OCI-LY7 (cell line): Measurements from ENCODE around the gene NLRP13. TPM values are rescaled to one million over a fixed set of nuclear protein-coding genes. Genes with fewer than 3 reads are reported as not detected.
"Not testable (repeated sequence)": the region's sequence is repeated elsewhere in the genome, so short reads cannot be mapped to it uniquely, and the experiment has no call there.

Experiments used
- BruUV-seq: library from RNA; stranded (reverse); fragments of 400-500 nt; replicated peaks from 2 replicates; lab custom pipeline; 2021; lab: Mats Ljungman, UMichigan
- CTCF ChIA-PET: fragments of 300-600 bp; sonication (Branson Sonifier 250); formaldehyde crosslinking; loops from one replicate; lab custom pipeline; 2022; ENCODE audit warnings: antibody characterized with exemption; ENCODE audit not compliant: unreplicated experiment; lab: Charles Lee
- POLR2A ChIA-PET: fragments of 300-600 bp; sonication (Branson Sonifier 250); formaldehyde crosslinking; loops from one replicate; lab custom pipeline; 2022; ENCODE audit warnings: antibody characterized with exemption; lab: Charles Lee
- DNase-seq: peaks from one replicate; pipeline ENCODE4 v3.0.0-alpha.2; 2015; ENCODE audit warnings: low spot score
- H2AFZ ChIP-seq: fragments of 200-600 bp; sonication (generic), shearing (Covaris generic); 2 replicates; pipeline ENCODE4 v1.6.1; 2014; ENCODE audit warnings: mild to moderate bottlenecking, antibody characterized with exemption, low read length, moderate library complexity
- H3K27ac ChIP-seq: fragments of 200-600 bp; sonication (generic); 2 replicates; pipeline ENCODE4 v1.5.1; 2014; ENCODE audit warnings: mixed run types, low read depth, mild to moderate bottlenecking, moderate library complexity, low read length, inconsistent platforms; ENCODE audit not compliant: poor library complexity, severe bottlenecking
- H3K36me3 ChIP-seq: fragments of 200-600 bp; sonication (generic); 2 replicates; pipeline ENCODE4 v1.6.1; 2014; ENCODE audit warnings: mild to moderate bottlenecking, antibody characterized with exemption, low read length, moderate library complexity, mixed read lengths; ENCODE audit not compliant: insufficient read depth
- H3K4me1 ChIP-seq: fragments of 200-600 bp; sonication (generic); 2 replicates; pipeline ENCODE4 v1.5.1; 2014; ENCODE audit warnings: mild to moderate bottlenecking, low read length; ENCODE audit not compliant: insufficient read depth, poor library complexity, severe bottlenecking
- H3K4me2 ChIP-seq: fragments of 200-600 bp; sonication (generic); 2 replicates; pipeline ENCODE4 v1.6.1; 2014; ENCODE audit warnings: mild to moderate bottlenecking, low read length
- H3K4me3 ChIP-seq: fragments of 200-600 bp; sonication (generic); 2 replicates; pipeline ENCODE4 v1.5.1; 2014; ENCODE audit warnings: mild to moderate bottlenecking, low read depth, low read length; ENCODE audit not compliant: poor library complexity, severe bottlenecking
- H3K79me2 ChIP-seq: fragments of 200-600 bp; sonication (generic); 2 replicates; pipeline ENCODE4 v1.6.1; 2016; ENCODE audit warnings: low read depth, mild to moderate bottlenecking, low read length, moderate library complexity, mixed read lengths; ENCODE audit not compliant: insufficient read depth
- H3K9me2 ChIP-seq: fragments of 200-600 bp; sonication (generic); 2 replicates; pipeline ENCODE4 v1.6.1; 2016; ENCODE audit warnings: mild to moderate bottlenecking, low read length, mixed read lengths; ENCODE audit not compliant: insufficient read depth
- H3K9me3 ChIP-seq: fragments of 200-600 bp; sonication (generic); 2 replicates; pipeline ENCODE4 v1.6.1; 2014; ENCODE audit warnings: mild to moderate bottlenecking, mixed run types, low read length, mixed read lengths
- H4K20me1 ChIP-seq: fragments of 200-600 bp; sonication (generic); 2 replicates; pipeline ENCODE4 v1.6.1; 2014; ENCODE audit warnings: mild to moderate bottlenecking, antibody characterized with exemption, low read length, moderate library complexity, mixed read lengths; ENCODE audit not compliant: insufficient read depth
- EZH2phosphoT487 ChIP-seq: fragments of 200-600 bp; sonication (generic); IDR thresholded peaks from 2 replicates; pipeline ENCODE4 v1.6.1; 2018; ENCODE audit warnings: low read depth, borderline replicate concordance, mild to moderate bottlenecking, mixed run types, antibody characterized with exemption, low read length, moderate library complexity, mixed read lengths
- intact Hi-C: fragments of 100-400 bp; cut with micrococcal nuclease; formaldehyde crosslinking; loops from one replicate; pipeline ENCODE4 v1.10.0; 2022; ENCODE audit not compliant: unreplicated experiment
- total RNA-seq, 2 experiments: library from RNA; depleted of rRNA in 1 of 2; stranded (reverse); fragments of >200 nt in 1 of 2; shearing (Covaris generic) in 1 of 2; gene quantifications; 2 replicates each; pipeline ENCODE4 v1.2.3, GENCODE V29; 2014 to 2022
- TF ChIP-seq, protein P1 (sequence below): fragments of 200-600 bp; sonication (generic); conservative IDR thresholded peaks from 2 replicates; pipeline ENCODE4 v1.5.1; 2014; ENCODE audit warnings: mild to moderate bottlenecking, antibody characterized with exemption, low read length, moderate library complexity, mixed read lengths

Gene NLRP13
- total RNA-seq, 2 experiments from 2014 or later = not detected

DNA sequence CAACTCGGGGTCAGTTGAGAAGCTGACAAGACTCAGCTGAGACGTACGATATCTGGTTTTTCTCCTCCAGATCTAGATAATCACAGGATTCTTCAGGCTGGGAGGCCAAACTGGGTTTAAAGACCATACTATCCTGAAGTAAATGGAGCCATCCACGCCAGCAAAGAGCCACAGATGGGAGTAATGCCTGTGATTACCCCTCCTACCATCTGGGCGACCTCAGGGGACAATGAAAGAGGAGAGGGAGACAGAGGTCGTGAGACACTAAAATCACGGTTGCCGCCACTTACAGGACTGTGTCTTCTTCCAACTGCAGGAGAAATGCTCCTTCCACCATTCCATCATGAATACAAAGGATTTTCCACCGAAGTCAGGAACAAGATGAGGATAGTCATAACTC is 3.1 kb upstream of the NLRP13 start:
- ChIA-PET CTCF (no interaction called here), POLR2A (no interaction called here)
- no peak for TF ChIP-seq EZH2phosphoT487
- TF ChIP-seq, protein P1, sequence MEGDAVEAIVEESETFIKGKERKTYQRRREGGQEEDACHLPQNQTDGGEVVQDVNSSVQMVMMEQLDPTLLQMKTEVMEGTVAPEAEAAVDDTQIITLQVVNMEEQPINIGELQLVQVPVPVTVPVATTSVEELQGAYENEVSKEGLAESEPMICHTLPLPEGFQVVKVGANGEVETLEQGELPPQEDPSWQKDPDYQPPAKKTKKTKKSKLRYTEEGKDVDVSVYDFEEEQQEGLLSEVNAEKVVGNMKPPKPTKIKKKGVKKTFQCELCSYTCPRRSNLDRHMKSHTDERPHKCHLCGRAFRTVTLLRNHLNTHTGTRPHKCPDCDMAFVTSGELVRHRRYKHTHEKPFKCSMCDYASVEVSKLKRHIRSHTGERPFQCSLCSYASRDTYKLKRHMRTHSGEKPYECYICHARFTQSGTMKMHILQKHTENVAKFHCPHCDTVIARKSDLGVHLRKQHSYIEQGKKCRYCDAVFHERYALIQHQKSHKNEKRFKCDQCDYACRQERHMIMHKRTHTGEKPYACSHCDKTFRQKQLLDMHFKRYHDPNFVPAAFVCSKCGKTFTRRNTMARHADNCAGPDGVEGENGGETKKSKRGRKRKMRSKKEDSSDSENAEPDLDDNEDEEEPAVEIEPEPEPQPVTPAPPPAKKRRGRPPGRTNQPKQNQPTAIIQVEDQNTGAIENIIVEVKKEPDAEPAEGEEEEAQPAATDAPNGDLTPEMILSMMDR = no peak
- Histone ChIP-seq H3K9me2 (no peaks in the 10 kb centered on the region), H3K4me1 (no peaks in the 10 kb centered on the region), H3K27ac (no peak overlapping the region), H3K4me3 (no peak overlapping the region), H2AFZ (no peak overlapping the region), H3K36me3 (no peaks in the 10 kb centered on the region), H4K20me1 (no peaks in the 10 kb centered on the region), H3K4me2 (no peak overlapping the region), H3K79me2 (no peaks in the 10 kb centered on the region), H3K9me3 (no peaks in the 10 kb centered on the region)
- no TSS peak for BruUV-seq
- intact Hi-C loops = no loop called here
- DNase-seq = no peak

DNA sequence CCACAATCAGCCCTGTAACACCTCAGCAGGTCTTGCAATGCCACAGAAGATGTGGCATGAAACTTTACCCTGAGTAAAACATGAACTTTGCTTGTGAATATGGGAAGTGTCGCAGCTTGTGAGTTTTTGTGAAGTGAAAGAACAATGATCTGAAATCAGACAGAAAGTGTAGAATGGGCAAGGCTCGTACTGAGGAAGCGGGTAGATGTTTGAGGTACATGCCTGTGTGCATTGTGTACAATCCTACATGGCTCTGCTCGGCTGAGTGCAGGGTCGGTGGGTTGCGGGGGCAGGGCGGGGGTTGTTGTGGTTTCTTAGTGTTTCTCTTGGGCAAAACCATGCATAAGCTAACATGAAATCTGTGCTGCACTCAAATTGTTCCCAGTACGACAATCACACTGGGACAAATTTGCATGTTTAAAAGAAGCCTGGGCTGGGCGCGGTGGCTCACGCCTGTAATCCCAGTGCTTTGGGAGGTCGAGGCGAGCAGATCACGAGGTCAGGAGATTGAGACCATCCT is 1.1 kb downstream of the NLRP13 start:
- Histone ChIP-seq H3K79me2 (no peaks in the 10 kb centered on the region), H3K4me3 (no peak overlapping the region), H3K36me3 (no peaks in the 10 kb centered on the region), H3K9me3 (0 out of 2 replicates have a peak, but pooled peaks cover 4% of the 10 kb centered on the region), H3K27ac (no peak overlapping the region), H4K20me1 (no peaks in the 10 kb centered on the region), H3K4me2 (no peak overlapping the region), H3K4me1 (no peaks in the 10 kb centered on the region), H3K9me2 (no peaks in the 10 kb centered on the region), H2AFZ (no peak overlapping the region)
- CTCF ChIA-PET = no interaction called here
- DNase-seq = no peak
- no peak for TF ChIP-seq EZH2phosphoT487
- TF ChIP-seq, protein P1 = no peak
- POLR2A ChIA-PET = no interaction called here
- intact Hi-C loops = no loop called here
- no TSS peak for BruUV-seq

DNA sequence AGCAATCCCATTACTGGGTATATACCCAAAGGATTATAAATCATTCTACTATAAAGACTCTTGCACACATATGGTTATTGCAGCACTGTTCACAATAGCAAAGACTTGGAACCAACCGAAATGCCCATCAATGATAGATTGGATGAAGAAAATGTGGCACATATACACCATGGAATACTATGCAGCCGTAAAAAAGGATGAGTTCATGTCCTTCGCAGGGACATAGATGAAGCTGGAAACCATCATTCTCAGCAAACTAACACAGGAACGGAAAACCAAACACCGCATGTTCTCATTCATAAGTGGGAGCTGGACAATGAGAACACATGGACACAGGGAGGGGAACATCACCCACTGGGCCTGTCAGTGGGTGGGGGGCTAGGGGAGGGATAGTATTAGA is 2.9 kb downstream of the NLRP13 start:
- H3K4me2 ChIP-seq, H3K4me1 ChIP-seq, H2AFZ ChIP-seq, BruUV-seq, H4K20me1 ChIP-seq, POLR2A ChIA-PET, H3K79me2 ChIP-seq, CTCF ChIA-PET, intact Hi-C loops, H3K4me3 ChIP-seq, H3K36me3 ChIP-seq, DNase-seq, H3K9me3 ChIP-seq, H3K9me2 ChIP-seq, H3K27ac ChIP-seq: not testable (repeated sequence)
